Breast epithelium (tissue), 4 donors: ENCODE measurements around the gene EME2. TPM values are rescaled to one million over a fixed set of nuclear protein-coding genes. Genes with fewer than 3 reads are reported as not detected.

ENCODE experiments used
- DNase-seq, 2 donors: peaks; one replicate each; pipeline ENCODE4 v3.0.0-alpha.2; 2019; ENCODE audit warnings: low spot score in 2 of 2
- H3K27ac ChIP-seq, 2 donors: fragments of 200-600 bp; sonication (generic) in 1 of 2; one replicate each; pipeline ENCODE4 v1.5.1; 2016 to 2019; ENCODE audit warnings: mild to moderate bottlenecking in 1 of 2
- H3K27me3 ChIP-seq, 2 donors: fragments of 200-600 bp; sonication (generic) in 1 of 2; one replicate each; pipeline versions ENCODE4 v1.5.1 to v1.6.0; 2017 to 2019; ENCODE audit warnings: control low read depth in 1 of 2, mild to moderate bottlenecking in 1 of 2
- H3K36me3 ChIP-seq: fragments of 200-600 bp; one replicate; pipeline ENCODE4 v1.5.1; 2019
- H3K4me1 ChIP-seq, 2 donors: fragments of 200-600 bp; sonication (generic); one replicate each; pipeline ENCODE4 v1.5.1; 2016 to 2019; ENCODE audit warnings: control low read depth in 1 of 2
- H3K4me3 ChIP-seq, 3 donors: fragments of 200-600 bp; sonication (generic); 1 replicate in 2 of 3; 2 replicates in 1 of 3; pipeline ENCODE4 v1.5.1; 2016 to 2019; ENCODE audit warnings: mild to moderate bottlenecking in 3 of 3, moderate library complexity in 2 of 3
- H3K9me3 ChIP-seq, 2 donors: fragments of 200-600 bp; sonication (generic) in 1 of 2; one replicate each; pipeline ENCODE4 v1.5.1; 2016 to 2019; ENCODE audit warnings: control low read depth in 1 of 2
- POLR2A ChIP-seq: fragments of 450-650 bp; IDR thresholded peaks from one replicate; pipeline ENCODE4 v1.6.1; 2016; ENCODE audit warnings: antibody characterized with exemption, mild to moderate bottlenecking, moderate library complexity
- POLR2AphosphoS5 ChIP-seq, 3 donors: sonication (generic); formaldehyde crosslinking; IDR thresholded peaks; one replicate each; pipeline ENCODE4 v1.6.1; 2017; ENCODE audit warnings: antibody characterized with exemption in 3 of 3
- intact Hi-C: fragments of 100-400 bp; cut with DNase I; formaldehyde crosslinking; loops from one replicate; pipeline ENCODE4 v1.15.1; 2023; ENCODE audit warnings: low total_unique reads
- total RNA-seq, 3 donors: library from RNA; depleted of rRNA; stranded (reverse); fragments of >200 nt; gene quantifications; one replicate each; pipeline ENCODE4 v1.1.0, GENCODE V29; 2016
- TF ChIP-seq, protein P1 (sequence below), 3 donors: fragments of 450-650 bp; IDR thresholded peaks; one replicate each; pipeline ENCODE4 v1.5.1; 2016 to 2017; ENCODE audit warnings: antibody characterized with exemption in 3 of 3, mild to moderate bottlenecking in 3 of 3, moderate library complexity in 3 of 3

Gene EME2
- total RNA-seq, 3 donors from 2014 or later, result 4.6 to 17.4 (median 14.0) TPM

DNA sequence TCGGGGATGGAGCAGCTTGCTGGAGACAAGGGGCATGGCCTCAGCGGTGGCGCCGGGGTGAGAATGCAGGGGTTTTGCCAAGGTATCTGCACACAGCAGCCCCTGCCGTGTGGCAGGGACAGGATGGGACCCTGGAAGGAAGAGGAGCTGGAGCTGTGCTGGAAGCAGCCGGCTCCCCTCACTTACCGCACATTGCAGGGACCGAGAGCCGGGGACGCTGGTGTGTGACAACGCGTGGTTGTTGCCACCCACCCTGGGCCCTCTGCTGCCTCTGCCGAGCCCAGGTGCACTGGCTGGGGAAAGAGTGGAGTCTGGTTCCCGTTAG lies 13.2 kb downstream of the EME2 start:
- DNase-seq, result no peak
- H3K36me3 ChIP-seq, result no peaks in the 10 kb centered on the region
- H3K9me3 ChIP-seq, result no peaks in the 10 kb centered on the region
- no peak overlapping the region for H3K4me3 ChIP-seq
- no peak for TF ChIP-seq POLR2AphosphoS5 (IDR thresholded peaks at IDR 0.05)
- TF ChIP-seq, protein P1, sequence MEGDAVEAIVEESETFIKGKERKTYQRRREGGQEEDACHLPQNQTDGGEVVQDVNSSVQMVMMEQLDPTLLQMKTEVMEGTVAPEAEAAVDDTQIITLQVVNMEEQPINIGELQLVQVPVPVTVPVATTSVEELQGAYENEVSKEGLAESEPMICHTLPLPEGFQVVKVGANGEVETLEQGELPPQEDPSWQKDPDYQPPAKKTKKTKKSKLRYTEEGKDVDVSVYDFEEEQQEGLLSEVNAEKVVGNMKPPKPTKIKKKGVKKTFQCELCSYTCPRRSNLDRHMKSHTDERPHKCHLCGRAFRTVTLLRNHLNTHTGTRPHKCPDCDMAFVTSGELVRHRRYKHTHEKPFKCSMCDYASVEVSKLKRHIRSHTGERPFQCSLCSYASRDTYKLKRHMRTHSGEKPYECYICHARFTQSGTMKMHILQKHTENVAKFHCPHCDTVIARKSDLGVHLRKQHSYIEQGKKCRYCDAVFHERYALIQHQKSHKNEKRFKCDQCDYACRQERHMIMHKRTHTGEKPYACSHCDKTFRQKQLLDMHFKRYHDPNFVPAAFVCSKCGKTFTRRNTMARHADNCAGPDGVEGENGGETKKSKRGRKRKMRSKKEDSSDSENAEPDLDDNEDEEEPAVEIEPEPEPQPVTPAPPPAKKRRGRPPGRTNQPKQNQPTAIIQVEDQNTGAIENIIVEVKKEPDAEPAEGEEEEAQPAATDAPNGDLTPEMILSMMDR (IDR thresholded peaks at IDR 0.05), result no peak
- TF ChIP-seq POLR2A, result no peak
- peaks cover 0 to 13% of the 10 kb centered on the region in 2 donors for H3K4me1 ChIP-seq
- no peaks in the 10 kb centered on the region for H3K27me3 ChIP-seq
- no peak overlapping the region for H3K27ac ChIP-seq
- intact Hi-C loops, result no loop called here

DNA sequence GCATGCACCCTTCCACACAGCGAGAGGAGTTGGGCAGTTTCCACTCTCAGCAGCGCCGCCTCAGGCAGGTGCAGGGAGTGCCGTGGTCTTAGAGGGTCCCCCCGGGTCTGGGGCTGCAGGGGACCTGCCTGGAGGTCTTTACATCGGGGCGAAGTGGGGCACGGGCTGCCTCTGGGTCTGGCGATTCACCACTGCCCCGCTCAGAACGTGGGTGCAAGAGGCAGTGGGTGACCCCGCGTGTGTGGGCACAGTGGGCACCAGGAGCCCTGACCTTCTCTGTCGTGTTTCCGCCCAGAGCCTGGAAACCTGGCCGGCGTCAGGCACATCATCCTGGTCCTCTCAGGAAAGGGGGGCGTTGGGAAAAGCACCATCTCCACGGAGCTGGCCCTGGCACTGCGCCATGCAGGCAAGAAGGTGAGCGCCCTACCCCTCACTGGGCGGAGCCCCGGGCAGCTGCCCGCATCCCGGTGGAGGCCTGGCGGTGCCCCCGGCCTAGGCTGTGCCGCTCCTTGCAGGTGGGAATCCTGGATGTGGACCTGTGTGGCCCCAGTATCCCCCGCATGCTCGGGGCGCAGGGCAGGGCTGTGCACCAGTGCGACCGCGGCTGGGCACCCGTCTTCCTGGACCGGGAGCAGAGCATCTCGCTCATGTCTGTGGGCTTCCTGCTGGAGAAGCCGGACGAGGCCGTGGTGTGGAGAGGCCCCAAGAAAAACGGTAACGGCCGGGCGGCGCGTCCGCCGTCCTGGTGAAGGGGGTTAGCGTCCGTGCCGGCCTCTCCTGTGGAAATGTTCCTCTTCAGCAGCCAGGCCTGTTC lies 13.8 kb downstream of the EME2 start:
- Histone ChIP-seq H3K27me3 (no peaks in the 10 kb centered on the region), H3K27ac (no peak overlapping the region), H3K4me1 (peaks cover 0 to 7% of the 10 kb centered on the region in 2 donors), H3K36me3 (no peaks in the 10 kb centered on the region), H3K4me3 (no peak overlapping the region), H3K9me3 (no peaks in the 10 kb centered on the region)
- DNase-seq, result no peak
- no peak for TF ChIP-seq POLR2AphosphoS5 (IDR thresholded peaks at IDR 0.05)
- TF ChIP-seq, protein P1 (IDR thresholded peaks at IDR 0.05), result no peak
- no peak for TF ChIP-seq POLR2A
- intact Hi-C loops, result no loop called here

DNA sequence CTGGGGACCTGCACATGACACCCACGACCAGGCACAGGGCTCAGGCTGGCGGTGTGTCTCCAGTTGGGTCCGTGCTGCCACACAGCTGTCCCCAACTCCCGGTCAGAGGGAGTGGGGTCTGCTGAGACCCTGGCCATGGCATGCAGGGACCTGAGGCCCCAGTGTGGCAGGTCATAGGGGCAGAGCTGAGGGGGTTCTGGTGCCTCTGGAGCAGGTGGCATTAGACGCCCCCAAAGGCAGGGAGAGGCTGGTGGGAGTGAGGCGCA lies 14.4 kb downstream of the EME2 start:
- no peak for DNase-seq

DNA sequence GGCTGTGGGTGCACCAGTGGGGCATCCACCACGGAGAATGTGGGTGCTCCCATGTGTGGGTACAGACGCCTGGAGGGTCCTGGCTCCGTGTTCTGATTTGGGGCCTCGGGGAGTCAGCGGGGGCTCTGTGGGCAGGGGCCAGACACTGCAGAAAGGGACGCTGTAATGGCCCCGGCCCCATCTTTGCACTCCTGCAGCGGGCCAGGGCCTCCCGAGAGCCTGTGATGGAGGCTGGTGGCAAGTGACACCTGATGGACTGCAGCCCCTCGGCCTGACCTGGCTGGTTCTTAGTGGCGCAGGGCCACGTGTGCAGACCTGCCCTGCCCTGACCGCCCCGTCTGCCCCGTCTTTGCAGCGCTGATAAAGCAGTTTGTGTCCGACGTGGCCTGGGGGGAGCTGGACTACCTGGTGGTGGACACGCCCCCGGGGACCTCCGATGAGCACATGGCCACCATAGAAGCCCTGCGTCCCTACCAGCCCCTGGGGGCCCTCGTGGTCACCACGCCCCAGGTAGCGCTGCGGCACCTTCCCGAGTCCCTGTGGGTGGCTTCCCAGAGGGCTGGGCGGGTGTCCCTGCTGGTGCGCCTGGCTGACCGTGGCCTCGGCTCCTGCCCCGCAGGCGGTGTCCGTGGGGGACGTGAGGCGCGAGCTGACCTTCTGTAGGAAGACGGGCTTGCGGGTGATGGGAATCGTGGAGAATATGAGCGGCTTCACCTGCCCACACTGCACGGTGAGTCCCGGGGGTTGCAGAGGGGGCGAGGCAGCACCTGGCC lies 14.9 kb downstream of the EME2 start:
- DNase-seq, result no peak
- H3K36me3 ChIP-seq, result no peaks in the 10 kb centered on the region

More for the DNA sequence above, 14.4 kb downstream of the EME2 start:
- Histone ChIP-seq H3K27me3 (no peaks in the 10 kb centered on the region), H3K27ac (no peak overlapping the region), H3K36me3 (no peaks in the 10 kb centered on the region), H3K4me1 (peaks cover 0 to 6% of the 10 kb centered on the region in 2 donors), H3K9me3 (no peaks in the 10 kb centered on the region), H3K4me3 (no peak overlapping the region)
- intact Hi-C loops, result no loop called here
- TF ChIP-seq POLR2AphosphoS5 (IDR thresholded peaks at IDR 0.05), result no peak
- TF ChIP-seq POLR2A, result no peak
- TF ChIP-seq, protein P1 (IDR thresholded peaks at IDR 0.05), result no peak

More for the DNA sequence above, 14.9 kb downstream of the EME2 start:
- intact Hi-C loops, result no loop called here
- no peaks in the 10 kb centered on the region for H3K27me3 ChIP-seq
- H3K9me3 ChIP-seq, result no peaks in the 10 kb centered on the region
- no peak overlapping the region for H3K4me3 ChIP-seq
- no peak for TF ChIP-seq POLR2A
- no peak for TF ChIP-seq POLR2AphosphoS5 (IDR thresholded peaks at IDR 0.05)
- TF ChIP-seq, protein P1 (IDR thresholded peaks at IDR 0.05), result no peak
- H3K4me1 ChIP-seq, result peaks cover 0 to 6% of the 10 kb centered on the region in 2 donors
- no peak overlapping the region for H3K27ac ChIP-seq
